ENCODE measurements around the gene CNKSR3. TPM values are rescaled to one million over a fixed set of nuclear protein-coding genes. Genes with fewer than 3 reads are reported as not detected.

The CNKSR3 gene
- polyA plus RNA-seq, 1 donor from 2014 or later: 3.0 TPM

DNA sequence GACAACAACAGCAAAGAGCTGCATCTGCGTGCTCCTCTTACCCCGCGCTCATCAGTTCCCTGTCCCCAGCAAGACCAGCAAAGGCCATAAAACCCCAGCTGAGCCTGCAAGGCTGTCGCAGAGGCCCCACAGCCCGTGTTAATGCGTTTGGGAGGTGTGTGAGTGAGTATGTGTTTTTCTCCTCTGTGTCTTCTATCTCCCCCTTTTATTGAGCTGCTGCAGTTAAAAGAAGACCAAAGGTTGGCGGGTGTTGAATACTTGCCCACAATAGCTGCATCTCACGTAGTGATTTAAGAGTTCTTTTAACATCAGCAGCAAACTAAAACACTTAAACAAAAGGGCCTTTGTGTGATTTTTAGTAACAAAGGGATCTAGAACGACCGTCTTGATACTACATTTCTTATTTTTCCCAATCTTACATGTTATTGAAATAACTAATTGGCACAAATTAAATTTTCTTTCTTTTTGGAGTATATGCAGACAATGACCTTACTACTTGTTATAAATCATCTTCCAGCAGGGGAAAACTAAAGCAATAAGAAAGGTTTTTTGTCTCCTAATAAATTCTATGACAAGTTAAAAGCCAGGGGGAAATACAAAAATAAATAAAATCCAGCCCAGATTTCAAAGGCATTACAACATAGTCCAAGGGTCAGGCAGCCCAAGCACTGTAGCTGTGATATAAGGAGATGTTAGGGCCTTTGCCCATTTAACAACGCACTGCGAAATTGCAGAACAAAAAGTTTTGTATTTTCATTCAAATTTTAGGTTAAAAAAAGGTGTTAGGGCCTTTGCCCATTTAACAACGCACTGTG lies 27.2 kb upstream of the CNKSR3 start:
- Histone ChIP-seq H3K4me3 (ENCODE audit: low read length) (no peak overlapping the region), H3K9ac (ENCODE audit: low read length) (no peak overlapping the region), H3K9me3 (ENCODE audit: low read length) (no peaks in the 10 kb centered on the region), H3K27me3 (ENCODE audit: insufficient read depth, low read depth, low read length) (no peaks in the 10 kb centered on the region), H3F3A (ENCODE audit: insufficient read depth, low read length, poor library complexity, severe bottlenecking) (no peaks in the 10 kb centered on the region), H3K27ac (ENCODE audit: low read length) (no peak overlapping the region), H3K9me2 (ENCODE audit: insufficient read depth, low read length) (no peaks in the 10 kb centered on the region), H3K36me3 (ENCODE audit: insufficient read depth, low read length) (no peaks in the 10 kb centered on the region), H3K79me2 (replicated peaks; ENCODE audit: insufficient read depth, low read length) (no peaks in the 10 kb centered on the region), H4K20me1 (ENCODE audit: insufficient read depth) (no peaks in the 10 kb centered on the region), H3K4me2 (ENCODE audit: low read length) (no peak overlapping the region), H2AFZ (ENCODE audit: low read depth, low read length) (peak overlapping the region; percentile 16)
- TF ChIP-seq TAF1 (IDR thresholded peaks at IDR 0.05; ENCODE audit: low read depth) (no peak), MXI1 (conservative IDR thresholded peaks at IDR 0.05; ENCODE audit: poor library complexity, severe bottlenecking) (no peak), SMC3 (conservative IDR thresholded peaks at IDR 0.05; ENCODE audit: poor library complexity) (no peak), POLR2AphosphoS5 (IDR thresholded peaks at IDR 0.05) (no peak), EP300 (conservative IDR thresholded peaks at IDR 0.05; ENCODE audit: poor library complexity, severe bottlenecking) (no peak), RAD21 (conservative IDR thresholded peaks at IDR 0.05) (no peak), CTCF (IDR thresholded peaks at IDR 0.05; ENCODE audit: poor library complexity, severe bottlenecking) (no peak), EZH2 (IDR thresholded peaks at IDR 0.05; ENCODE audit: borderline replicate concordance, insufficient read depth, low read length, poor library complexity, severe bottlenecking) (no peak)
- TF ChIP-seq, protein P1, sequence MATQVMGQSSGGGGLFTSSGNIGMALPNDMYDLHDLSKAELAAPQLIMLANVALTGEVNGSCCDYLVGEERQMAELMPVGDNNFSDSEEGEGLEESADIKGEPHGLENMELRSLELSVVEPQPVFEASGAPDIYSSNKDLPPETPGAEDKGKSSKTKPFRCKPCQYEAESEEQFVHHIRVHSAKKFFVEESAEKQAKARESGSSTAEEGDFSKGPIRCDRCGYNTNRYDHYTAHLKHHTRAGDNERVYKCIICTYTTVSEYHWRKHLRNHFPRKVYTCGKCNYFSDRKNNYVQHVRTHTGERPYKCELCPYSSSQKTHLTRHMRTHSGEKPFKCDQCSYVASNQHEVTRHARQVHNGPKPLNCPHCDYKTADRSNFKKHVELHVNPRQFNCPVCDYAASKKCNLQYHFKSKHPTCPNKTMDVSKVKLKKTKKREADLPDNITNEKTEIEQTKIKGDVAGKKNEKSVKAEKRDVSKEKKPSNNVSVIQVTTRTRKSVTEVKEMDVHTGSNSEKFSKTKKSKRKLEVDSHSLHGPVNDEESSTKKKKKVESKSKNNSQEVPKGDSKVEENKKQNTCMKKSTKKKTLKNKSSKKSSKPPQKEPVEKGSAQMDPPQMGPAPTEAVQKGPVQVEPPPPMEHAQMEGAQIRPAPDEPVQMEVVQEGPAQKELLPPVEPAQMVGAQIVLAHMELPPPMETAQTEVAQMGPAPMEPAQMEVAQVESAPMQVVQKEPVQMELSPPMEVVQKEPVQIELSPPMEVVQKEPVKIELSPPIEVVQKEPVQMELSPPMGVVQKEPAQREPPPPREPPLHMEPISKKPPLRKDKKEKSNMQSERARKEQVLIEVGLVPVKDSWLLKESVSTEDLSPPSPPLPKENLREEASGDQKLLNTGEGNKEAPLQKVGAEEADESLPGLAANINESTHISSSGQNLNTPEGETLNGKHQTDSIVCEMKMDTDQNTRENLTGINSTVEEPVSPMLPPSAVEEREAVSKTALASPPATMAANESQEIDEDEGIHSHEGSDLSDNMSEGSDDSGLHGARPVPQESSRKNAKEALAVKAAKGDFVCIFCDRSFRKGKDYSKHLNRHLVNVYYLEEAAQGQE (IDR thresholded peaks at IDR 0.05; ENCODE audit: borderline replicate concordance): no peak

DNA sequence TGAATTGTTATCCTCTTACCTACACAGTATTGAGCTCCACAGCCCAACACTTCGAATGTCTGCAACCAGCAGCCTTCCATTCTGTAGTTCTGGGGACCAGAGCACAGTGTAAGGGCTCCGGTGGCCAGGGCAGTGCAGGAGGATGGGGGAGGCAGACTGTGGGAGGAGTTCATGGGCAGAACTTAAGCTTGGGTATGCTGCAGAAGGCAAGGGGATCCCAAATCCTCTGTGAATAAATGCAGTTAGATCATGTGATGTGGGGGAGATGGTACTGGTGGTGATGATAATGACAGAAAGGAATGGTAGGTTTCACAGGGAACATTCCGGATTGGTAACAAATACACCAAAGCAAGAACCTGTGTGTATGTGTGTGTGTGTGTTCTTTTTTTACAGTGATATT lies 26.5 kb upstream of the CNKSR3 start:
- no peaks in the 10 kb centered on the region for H3K9me2 ChIP-seq (ENCODE audit: insufficient read depth, low read length)
- H3K9me3 ChIP-seq (ENCODE audit: low read length): no peaks in the 10 kb centered on the region
- no peak overlapping the region for H3K4me3 ChIP-seq (ENCODE audit: low read length)
- no peaks in the 10 kb centered on the region for H3K27me3 ChIP-seq (ENCODE audit: insufficient read depth, low read depth, low read length)
- no peaks in the 10 kb centered on the region for H3F3A ChIP-seq (ENCODE audit: insufficient read depth, low read length, poor library complexity, severe bottlenecking)
- H3K27ac ChIP-seq (ENCODE audit: low read length): no peak overlapping the region
- H3K4me2 ChIP-seq (ENCODE audit: low read length): no peak overlapping the region
- H2AFZ ChIP-seq (ENCODE audit: low read depth, low read length): no peak overlapping the region
- H3K36me3 ChIP-seq (ENCODE audit: insufficient read depth, low read length): no peaks in the 10 kb centered on the region
- TF ChIP-seq CTCF (IDR thresholded peaks at IDR 0.05; ENCODE audit: poor library complexity, severe bottlenecking) (no peak), EZH2 (IDR thresholded peaks at IDR 0.05; ENCODE audit: borderline replicate concordance, insufficient read depth, low read length, poor library complexity, severe bottlenecking) (no peak), SMC3 (conservative IDR thresholded peaks at IDR 0.05; ENCODE audit: poor library complexity) (no peak), TAF1 (IDR thresholded peaks at IDR 0.05; ENCODE audit: low read depth) (no peak), EP300 (conservative IDR thresholded peaks at IDR 0.05; ENCODE audit: poor library complexity, severe bottlenecking) (no peak), RAD21 (conservative IDR thresholded peaks at IDR 0.05) (no peak), POLR2AphosphoS5 (IDR thresholded peaks at IDR 0.05) (no peak), MXI1 (conservative IDR thresholded peaks at IDR 0.05; ENCODE audit: poor library complexity, severe bottlenecking) (no peak)
- TF ChIP-seq, protein P1 (IDR thresholded peaks at IDR 0.05; ENCODE audit: borderline replicate concordance): no peak
- no peak overlapping the region for H3K9ac ChIP-seq (ENCODE audit: low read length)
- H3K79me2 ChIP-seq (replicated peaks; ENCODE audit: insufficient read depth, low read length): no peaks in the 10 kb centered on the region
- H4K20me1 ChIP-seq (ENCODE audit: insufficient read depth): no peaks in the 10 kb centered on the region

Measured in neural cell (in vitro differentiated cells).